Inflammatory macrophage treated with lipopolysaccharide for 4 hours (primary cell): ENCODE measurements around the gene GPR150.
A peak's percentile ranks its signal among the peaks of the same experiment; 100 is the strongest.

Experiments
- DNase-seq: peaks from one replicate; pipeline ENCODE4 v3.0.0-alpha.2; 2020

The GPR150 gene

GRCh38 chr5:95620030-95620869 is at the start of gene GPR150:
TSS of gene GPR150 (plus strand) at chr5:95620087. CDS start at chr5:95620276, 189 bp downstream.
- DNase-seq = peak; percentile 72

DNA sequence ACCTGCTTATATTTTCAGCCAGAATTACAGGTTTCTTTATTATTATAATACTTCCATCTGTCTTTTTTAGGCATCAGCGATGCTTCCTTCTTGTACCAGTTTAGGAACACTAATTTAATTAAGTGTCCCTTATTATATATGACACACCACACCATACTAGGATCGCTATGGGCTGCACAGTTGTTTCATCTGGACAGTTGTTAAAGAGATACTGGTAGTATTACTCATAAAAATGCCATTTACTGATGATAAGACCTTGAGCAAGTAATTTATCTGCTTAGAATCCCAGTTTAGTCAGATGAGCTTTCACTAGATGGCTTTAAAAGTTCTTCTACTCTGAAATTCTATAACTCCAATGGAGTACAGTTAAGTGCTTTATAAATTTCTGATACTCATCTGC is 47.9 kb upstream of the GPR150 start:
- DNase-seq = no peak

DNA sequence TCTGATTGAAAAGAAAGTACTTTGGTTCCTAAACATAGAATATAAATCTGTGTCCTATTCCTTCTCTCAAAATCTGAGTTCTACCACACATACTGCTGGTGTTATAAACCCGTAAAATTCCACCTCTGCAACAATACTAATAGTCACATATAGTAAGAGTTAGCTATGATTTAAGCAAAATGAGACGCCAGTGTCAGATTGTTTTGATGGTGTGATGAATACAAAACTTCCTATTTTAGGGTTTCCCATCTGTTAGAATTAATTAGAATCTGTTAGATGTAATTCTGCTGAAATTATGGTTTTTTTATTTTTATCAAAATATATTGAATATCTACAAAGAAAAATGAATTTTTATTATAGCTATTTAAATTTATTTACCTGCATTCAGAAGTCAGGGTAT is 38.3 kb upstream of the GPR150 start:
- DNase-seq = no peak

DNA sequence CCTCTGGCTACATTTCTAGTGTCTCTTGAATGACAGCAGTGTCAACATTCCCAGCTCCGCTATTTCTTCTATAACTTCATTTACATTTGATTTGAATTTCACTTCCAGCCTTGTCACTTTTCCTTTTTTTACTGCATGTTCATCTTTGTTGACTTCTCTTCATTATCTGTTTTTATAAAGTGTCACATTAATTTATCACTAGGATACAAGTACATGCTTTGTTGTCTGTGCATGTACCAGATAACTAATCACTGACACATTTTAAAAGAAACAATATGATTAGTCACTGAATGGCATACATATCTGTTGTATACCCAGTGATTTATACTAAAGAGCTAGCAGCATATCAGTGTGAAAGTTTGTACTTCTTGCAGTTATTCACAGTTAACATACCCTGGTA is 35.9 kb upstream of the GPR150 start:
- no peak for DNase-seq

GRCh38 chr5:95590880-95591279 is 29.0 kb upstream of the GPR150 start:
- DNase-seq = no peak

GRCh38 chr5:95591490-95591901 is 28.4 kb upstream of the GPR150 start:
- no peak for DNase-seq

GRCh38 chr5:95595289-95595931 is 24.5 kb upstream of the GPR150 start:
- DNase-seq = no peak

GRCh38 chr5:95599252-95599651 is 20.6 kb upstream of the GPR150 start:
- DNase-seq = no peak

GRCh38 chr5:95600557-95600956 is 19.3 kb upstream of the GPR150 start:
- DNase-seq = no peak

GRCh38 chr5:95605786-95606185 is 14.1 kb upstream of the GPR150 start:
- DNase-seq = no peak

GRCh38 chr5:95606419-95606818 is 13.5 kb upstream of the GPR150 start:
- no peak for DNase-seq

DNA sequence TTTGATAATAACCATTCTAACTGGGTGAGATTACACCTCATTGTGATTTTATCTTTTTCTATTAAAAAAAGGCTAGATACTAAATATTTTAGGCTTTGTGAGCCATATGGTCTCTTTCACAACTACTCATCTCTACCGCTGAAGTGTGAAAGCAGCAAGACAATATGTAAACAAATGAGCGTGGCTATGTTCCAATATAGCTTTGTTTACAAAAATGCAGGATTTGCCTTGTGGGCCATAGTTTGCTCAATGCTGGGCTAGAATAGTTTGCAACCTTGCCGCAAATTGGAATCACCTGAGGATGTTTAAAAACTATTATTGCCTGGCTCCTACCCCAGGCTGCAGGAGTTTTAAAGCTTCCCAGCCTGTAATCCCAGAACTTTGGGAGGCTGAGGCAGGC is 10.2 kb upstream of the GPR150 start:
- no peak for DNase-seq

DNA sequence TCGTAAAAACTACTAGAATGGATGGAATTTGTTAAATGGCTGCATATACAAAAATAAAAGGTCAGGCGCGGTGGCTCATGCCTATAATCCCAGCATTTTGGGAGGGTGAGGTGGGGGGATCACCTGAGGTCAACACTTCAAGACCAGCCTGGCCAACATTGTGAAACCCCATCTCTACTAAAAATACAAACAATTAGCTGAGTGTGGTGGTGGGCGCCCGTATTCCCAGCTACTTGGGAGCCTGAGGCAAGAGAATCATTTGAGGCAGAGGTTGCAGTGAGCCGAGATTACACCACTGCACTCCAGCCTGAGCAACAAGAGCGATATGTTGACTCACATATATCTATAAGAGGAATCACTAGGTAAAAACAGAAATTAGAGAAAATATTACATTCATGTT is 9.3 kb upstream of the GPR150 start:
- DNase-seq = no peak

DNA sequence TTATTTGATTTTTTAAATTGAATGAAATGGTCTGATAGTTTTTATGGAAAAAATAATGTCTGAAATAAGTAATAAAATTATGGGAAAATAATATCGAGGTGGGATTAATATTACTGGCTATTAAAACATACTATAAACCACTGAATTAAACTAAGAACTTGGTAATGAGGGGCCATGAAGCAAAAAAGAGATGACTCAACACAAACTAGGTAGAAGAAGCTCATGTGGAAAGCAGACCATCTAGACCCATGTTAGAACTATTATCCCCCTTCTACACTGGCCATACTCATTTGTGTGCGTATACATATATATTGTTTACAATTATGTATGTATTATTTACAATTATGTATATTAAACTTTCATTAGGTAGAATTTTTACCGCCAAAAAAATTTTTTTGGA is 8.5 kb upstream of the GPR150 start:
- DNase-seq = no peak

- DNase-seq = no peak
Measured at GRCh38 chr5:95613514-95613913, 6.4 kb upstream of the GPR150 start.

GRCh38 chr5:95615164-95615467 is 4.8 kb upstream of the GPR150 start:
- peak; percentile 36 for DNase-seq

DNA sequence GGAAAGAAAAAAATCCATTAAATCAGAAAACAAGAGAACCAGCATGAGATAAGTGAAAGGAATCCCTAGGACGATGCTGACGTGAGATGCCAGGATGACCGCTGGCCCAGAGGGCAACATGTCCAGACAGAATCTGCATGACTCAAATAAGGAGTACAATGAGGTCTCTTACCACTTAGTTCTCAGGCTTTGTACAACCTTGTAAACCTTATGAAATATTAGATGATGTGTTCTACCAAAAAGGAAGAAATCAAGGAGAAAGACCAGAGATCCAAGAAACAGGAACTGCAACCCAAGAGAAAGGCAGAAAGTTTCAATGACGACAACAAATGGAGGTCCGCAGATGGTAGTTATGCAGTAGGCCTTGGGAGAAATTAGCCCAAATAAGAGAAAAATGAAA is 2.8 kb upstream of the GPR150 start:
- DNase-seq = peak; percentile 15

DNA sequence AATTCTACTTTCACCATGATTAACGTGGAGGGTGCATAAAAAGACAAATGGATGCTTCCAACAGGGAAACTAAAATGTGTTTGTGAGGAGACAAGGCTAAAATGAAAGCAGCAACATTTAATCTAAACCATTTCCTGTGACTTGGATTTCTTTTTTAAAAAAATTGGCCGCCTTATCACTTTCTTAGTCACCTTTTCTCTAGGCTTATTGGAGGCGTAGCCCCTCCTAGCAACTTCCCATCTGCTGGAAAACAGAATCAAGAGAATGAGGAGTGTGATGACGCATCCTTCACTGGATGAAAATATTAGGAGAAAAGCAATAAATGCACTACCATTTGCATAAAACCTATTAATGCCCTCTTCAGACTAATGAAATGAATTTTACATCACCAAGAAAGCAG is 791 bp upstream of the GPR150 start:
- no peak for DNase-seq

DNA sequence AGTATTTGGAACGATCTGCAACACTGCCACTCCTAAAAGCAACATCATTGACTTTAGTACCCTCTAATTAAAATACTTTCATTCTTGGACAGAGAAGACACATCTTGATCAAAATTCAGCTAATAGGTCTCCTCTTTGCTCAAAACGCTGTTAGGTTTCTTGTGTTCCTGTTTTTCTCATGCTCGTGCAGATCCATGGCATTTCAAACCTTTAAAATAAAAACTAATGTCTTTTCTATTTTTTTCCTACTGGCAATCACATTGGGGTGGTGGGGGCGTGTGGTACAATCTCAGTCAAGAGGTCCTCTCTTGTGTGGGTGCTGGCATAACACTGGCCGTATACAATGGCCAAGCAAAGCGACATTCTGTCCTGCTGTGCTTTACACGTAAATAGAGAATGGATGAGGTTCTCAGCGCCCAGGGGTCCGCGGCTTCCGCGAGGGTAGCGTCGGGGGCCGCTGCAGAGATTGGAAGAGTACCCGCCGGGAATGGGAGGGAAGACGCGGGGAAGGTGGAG is 315 bp upstream of the GPR150 start:
- DNase-seq = peak; percentile 5

GRCh38 chr5:95620870-95621838 is 1.3 kb downstream of the GPR150 start:
- DNase-seq = peak; percentile 24

GRCh38 chr5:95621839-95622629 is 2.1 kb downstream of the GPR150 start:
- DNase-seq = no peak

DNA sequence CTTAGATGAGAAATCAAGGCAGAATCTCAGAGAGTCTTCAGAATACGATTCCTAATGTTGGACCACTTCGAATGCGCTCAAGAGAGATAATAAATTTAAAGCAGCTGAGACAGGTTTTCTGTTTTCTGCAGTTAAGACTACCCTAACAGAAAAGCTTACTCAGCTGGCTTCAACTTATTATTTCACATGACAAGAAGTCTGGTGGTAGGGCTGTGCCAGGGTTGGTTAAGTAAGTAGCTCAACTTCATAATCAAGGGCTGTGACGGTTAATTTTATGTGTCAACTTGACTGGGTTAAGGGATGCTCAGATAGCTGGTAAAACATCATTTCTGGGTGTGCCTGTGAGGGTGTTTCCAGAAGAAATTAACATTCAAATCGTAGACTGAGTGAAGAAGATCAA is 3.8 kb downstream of the GPR150 start:
- no peak for DNase-seq
